OCI-LY1 (cell line): ENCODE measurements around the gene TRIM2.
A peak's percentile ranks its signal among the peaks of the same experiment; 100 is the strongest.

ENCODE experiments used
- H2AFZ ChIP-seq: fragments of 200-600 bp; sonication (generic), shearing (Covaris generic); 2 replicates; pipeline ENCODE4 v1.6.0; 2014; ENCODE audit warnings: antibody characterized with exemption, mild to moderate bottlenecking, low read length
- H3F3A ChIP-seq: fragments of 200-600 bp; sonication (generic), shearing (Covaris generic); 2 replicates; pipeline ENCODE4 v1.6.0; 2014; ENCODE audit warnings: mild to moderate bottlenecking, antibody characterized with exemption, low read length, moderate library complexity; ENCODE audit not compliant: insufficient read depth
- H3K27ac ChIP-seq: fragments of 200-600 bp; sonication (generic); 2 replicates; pipeline ENCODE4 v1.5.1; 2014; ENCODE audit warnings: low read length, mixed run types, mild to moderate bottlenecking, low read depth; ENCODE audit not compliant: poor library complexity, severe bottlenecking
- H3K27me3 ChIP-seq: fragments of 200-600 bp; sonication (generic); 2 replicates; pipeline ENCODE4 v1.6.0; 2014; ENCODE audit warnings: antibody characterized with exemption, mild to moderate bottlenecking, low read length, moderate library complexity; ENCODE audit not compliant: insufficient read depth
- H3K36me3 ChIP-seq: fragments of 200-600 bp; sonication (generic); 2 replicates; pipeline ENCODE4 v1.6.1; 2014; ENCODE audit warnings: mild to moderate bottlenecking, antibody characterized with exemption, low read length, moderate library complexity, mixed read lengths; ENCODE audit not compliant: insufficient read depth
- H3K4me1 ChIP-seq: fragments of 200-600 bp; sonication (generic); 2 replicates; pipeline ENCODE4 v1.5.1; 2014; ENCODE audit warnings: mild to moderate bottlenecking, low read length, moderate library complexity; ENCODE audit not compliant: insufficient read depth, severe bottlenecking
- H3K4me2 ChIP-seq: fragments of 200-600 bp; sonication (generic), shearing (Covaris generic); 2 replicates; pipeline ENCODE4 v1.6.1; 2014; ENCODE audit warnings: low read length
- H3K4me3 ChIP-seq: fragments of 200-600 bp; sonication (generic); 2 replicates; pipeline ENCODE4 v1.5.1; 2014; ENCODE audit warnings: low read length, low read depth, mild to moderate bottlenecking, mixed read lengths; ENCODE audit not compliant: poor library complexity, severe bottlenecking
- H3K79me2 ChIP-seq: fragments of 200-600 bp; shearing (Covaris generic); 2 replicates; pipeline ENCODE4 v1.6.1; 2016; ENCODE audit warnings: mixed run types, low read length, mixed read lengths; ENCODE audit not compliant: insufficient read depth
- H3K9ac ChIP-seq: fragments of 200-600 bp; sonication (generic), shearing (Covaris generic); 2 replicates; pipeline ENCODE4 v1.6.1; 2014; ENCODE audit warnings: mild to moderate bottlenecking, low read length, mixed read lengths
- H3K9me2 ChIP-seq: fragments of 200-600 bp; sonication (generic), shearing (Covaris generic); 2 replicates; pipeline ENCODE4 v1.6.1; 2014; ENCODE audit warnings: low read depth, mild to moderate bottlenecking, low read length, mixed read lengths
- H3K9me3 ChIP-seq: fragments of 200-600 bp; shearing (Covaris generic); 2 replicates; pipeline ENCODE4 v1.6.1; 2014; ENCODE audit warnings: low read length, mixed read lengths
- H4K20me1 ChIP-seq: fragments of 200-600 bp; sonication (generic), shearing (Covaris generic); 2 replicates; pipeline ENCODE4 v1.6.0; 2016; ENCODE audit warnings: mild to moderate bottlenecking, low read length; ENCODE audit not compliant: insufficient read depth
- CTCF ChIP-seq: fragments of 200-600 bp; sonication (generic), shearing (Covaris generic); IDR thresholded peaks from 2 replicates; pipeline ENCODE4 v1.5.1; 2017; ENCODE audit warnings: mild to moderate bottlenecking, antibody characterized with exemption, low read length, moderate library complexity, mixed read lengths
- EZH2 ChIP-seq: fragments of 200-600 bp; sonication (generic), shearing (Covaris generic); IDR thresholded peaks from 2 replicates; pipeline ENCODE4 v1.8.0; 2017; ENCODE audit warnings: borderline replicate concordance, mixed run types, mild to moderate bottlenecking, antibody characterized with exemption, low read length, moderate library complexity, mixed read lengths

TRIM2 gene

DNA sequence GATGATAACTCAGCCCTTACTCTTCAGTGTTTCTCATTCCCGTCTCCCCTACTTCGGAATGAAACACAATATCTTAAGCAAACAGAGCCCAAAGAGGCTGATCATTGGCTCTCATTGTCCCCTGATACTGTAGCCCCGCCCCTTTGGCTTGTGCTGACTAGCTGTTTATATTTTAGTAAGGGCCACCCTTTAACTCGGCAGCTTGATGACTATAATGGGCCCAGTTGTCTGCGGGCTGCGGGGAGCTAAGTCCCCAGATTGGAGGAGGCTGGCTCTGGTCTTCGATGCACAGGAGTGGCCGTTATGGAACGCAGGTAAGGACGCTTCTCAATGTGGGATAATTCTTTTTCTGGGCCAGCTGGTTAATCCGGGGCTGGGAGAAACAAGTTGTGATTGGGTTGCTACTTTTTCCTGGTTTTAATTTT is at the start of gene TRIM2:
TRIM2 (plus strand) TSS at position 197 of the 425 bp plus-strand sequence; CDS start at position 285, 88 bp downstream.
- no peak within 1 kb of the TSS for H3K9ac ChIP-seq
- no peaks in the 10 kb centered on the region for H3K4me1 ChIP-seq
- H3F3A ChIP-seq = no peaks in the 10 kb centered on the region
- no peaks in the 10 kb centered on the region for H3K9me3 ChIP-seq
- no peak within 1 kb of the TSS for H3K27ac ChIP-seq
- H3K9me2 ChIP-seq = no peaks in the 10 kb centered on the region
- H3K4me2 ChIP-seq = no peak within 1 kb of the TSS
- TF ChIP-seq CTCF (no peak), EZH2 (no peak)
- no peaks in the 10 kb centered on the region for H3K79me2 ChIP-seq
- H3K27me3 ChIP-seq = peaks cover 8% of the 10 kb centered on the region; the same call in 1 of the 2 replicates
- H2AFZ ChIP-seq = no peak within 1 kb of the TSS
- no peaks in the 10 kb centered on the region for H3K36me3 ChIP-seq
- H4K20me1 ChIP-seq = no peaks in the 10 kb centered on the region
- no peak within 1 kb of the TSS for H3K4me3 ChIP-seq

DNA sequence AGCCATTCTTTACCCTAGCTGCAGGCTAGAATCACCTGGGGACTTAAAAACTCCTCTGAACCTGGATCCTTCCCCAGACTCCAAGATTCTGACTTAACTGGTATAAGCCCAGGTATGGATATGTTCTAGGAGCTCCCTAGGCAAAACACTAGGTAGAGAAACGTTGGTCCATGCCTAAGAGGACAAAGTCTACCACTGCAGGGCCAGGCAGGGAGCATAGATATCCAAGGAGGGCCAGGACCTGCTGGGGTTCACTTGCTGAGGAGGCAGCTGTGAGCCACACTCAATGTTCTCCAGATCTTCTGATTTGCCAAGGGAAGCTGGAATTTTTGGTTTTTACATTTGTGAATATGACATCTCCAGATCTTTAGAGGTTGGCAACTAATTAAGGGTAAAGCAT is 48.6 kb upstream of the TRIM2 start:
- H3K36me3 ChIP-seq = no peaks in the 10 kb centered on the region
- TF ChIP-seq EZH2 = no peak
- no peak for TF ChIP-seq CTCF
- H3K27ac ChIP-seq = no peak overlapping the region
- H3K79me2 ChIP-seq = no peaks in the 10 kb centered on the region
- H2AFZ ChIP-seq = no peak overlapping the region
- no peaks in the 10 kb centered on the region for H4K20me1 ChIP-seq
- H3K9ac ChIP-seq = no peak overlapping the region
- no peak overlapping the region for H3K4me2 ChIP-seq
- no peaks in the 10 kb centered on the region for H3K9me3 ChIP-seq
- H3K4me1 ChIP-seq = peaks cover 30% of the 10 kb centered on the region
- no peak overlapping the region for H3K4me3 ChIP-seq
- peaks cover 4% of the 10 kb centered on the region; the same call in 1 of the 2 replicates for H3K27me3 ChIP-seq
- H3K9me2 ChIP-seq = no peaks in the 10 kb centered on the region
- no peaks in the 10 kb centered on the region for H3F3A ChIP-seq

DNA sequence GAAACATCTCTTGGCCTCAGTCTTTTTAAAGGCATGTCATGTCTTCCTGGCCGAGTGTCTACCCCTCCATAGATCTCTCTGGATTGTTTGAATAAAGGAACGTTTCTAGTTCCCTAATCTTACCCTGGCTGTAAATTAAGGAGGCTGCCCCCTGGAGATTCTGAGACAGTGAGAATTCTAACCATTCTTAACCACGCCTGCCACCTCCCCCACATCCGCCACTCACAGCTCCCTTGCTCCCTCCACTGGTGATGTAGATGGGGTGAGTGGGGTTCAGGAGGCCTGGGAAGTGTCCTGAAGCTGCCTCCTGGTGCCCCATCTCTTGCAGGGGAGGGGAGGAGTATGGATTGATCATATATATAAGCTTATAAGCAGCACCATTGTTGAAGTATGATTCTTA is 48.0 kb upstream of the TRIM2 start:
- Histone ChIP-seq H3K4me1 (peaks cover 30% of the 10 kb centered on the region), H3K79me2 (no peaks in the 10 kb centered on the region), H3K27ac (no peak overlapping the region), H3K9ac (no peak overlapping the region), H3F3A (no peaks in the 10 kb centered on the region), H3K27me3 (peaks cover 4% of the 10 kb centered on the region; the same call in 1 of the 2 replicates), H3K4me2 (no peak overlapping the region), H3K9me2 (no peaks in the 10 kb centered on the region), H3K9me3 (no peaks in the 10 kb centered on the region), H3K4me3 (no peak overlapping the region), H3K36me3 (no peaks in the 10 kb centered on the region), H4K20me1 (no peaks in the 10 kb centered on the region), H2AFZ (no peak overlapping the region)
- TF ChIP-seq EZH2 = no peak
- TF ChIP-seq CTCF = peak; percentile 50
